ENCODE measurements around the gene FRMD8. TPM values are rescaled to one million over a fixed set of nuclear protein-coding genes. Genes with fewer than 3 reads are reported as not detected.
"Not testable (repeated sequence)": the region's sequence is repeated elsewhere in the genome, so short reads cannot be mapped to it uniquely, and the experiment has no call there.

Gene FRMD8
- total RNA-seq, 1 experiment from 2014 or later, result 40.2 TPM

GRCh38 chr11:65445604-65446445, 59.4 kb downstream of the FRMD8 start:
- CTCF ChIA-PET, result no interaction called here
- Mint-ChIP-seq H3K36me3 (ENCODE audit: insufficient read depth, unreplicated experiment) (peaks cover 99% of the 10 kb centered on the region), H3K27me3 (ENCODE audit: unreplicated experiment) (no peaks in the 10 kb centered on the region), H3K27ac (ENCODE audit: unreplicated experiment) (peak overlapping the region; percentile 92), H3K4me1 (ENCODE audit: low read depth, unreplicated experiment) (peaks cover 31% of the 10 kb centered on the region), H3K9me3 (ENCODE audit: low read depth, unreplicated experiment) (no peaks in the 10 kb centered on the region), H3K4me3 (ENCODE audit: low read depth, unreplicated experiment) (peak overlapping the region; percentile 14)
- TF ChIP-seq CTCF (IDR thresholded peaks at IDR 0.05; ENCODE audit: unreplicated experiment), result no peak
- intact Hi-C loops (cut with micrococcal nuclease; ENCODE audit: unreplicated experiment), result no loop called here
- no peak for DNase-seq
- BruUV-seq (replicated peaks), result no TSS peak

GRCh38 chr11:65446446-65447277, 60.2 kb downstream of the FRMD8 start:
- H3K27me3 Mint-ChIP-seq (ENCODE audit: unreplicated experiment), result no peaks in the 10 kb centered on the region
- intact Hi-C loops (cut with micrococcal nuclease; ENCODE audit: unreplicated experiment), result no loop called here
- H3K27ac Mint-ChIP-seq (ENCODE audit: unreplicated experiment), result peak overlapping the region; percentile 80
- CTCF ChIA-PET, result interaction anchor here (0.6 to 0.9 kb wide), 2 partner anchors 33 to 62 kb away, joined by 3 to 6 read pairs; no protein-coding TSS in a partner anchor
- BruUV-seq (replicated peaks), result no TSS peak
- H3K36me3 Mint-ChIP-seq (ENCODE audit: insufficient read depth, unreplicated experiment), result peaks cover 92% of the 10 kb centered on the region
- no peaks in the 10 kb centered on the region for H3K9me3 Mint-ChIP-seq (ENCODE audit: low read depth, unreplicated experiment)
- H3K4me1 Mint-ChIP-seq (ENCODE audit: low read depth, unreplicated experiment), result peaks cover 27% of the 10 kb centered on the region
- no peak for TF ChIP-seq CTCF (IDR thresholded peaks at IDR 0.05; ENCODE audit: unreplicated experiment)
- DNase-seq, result no peak
- H3K4me3 Mint-ChIP-seq (ENCODE audit: low read depth, unreplicated experiment), result peak overlapping the region; percentile 14

GRCh38 chr11:65448074-65448417, 61.6 kb downstream of the FRMD8 start:
- BruUV-seq (replicated peaks), result no TSS peak
- no peaks in the 10 kb centered on the region for H3K9me3 Mint-ChIP-seq (ENCODE audit: low read depth, unreplicated experiment)
- CTCF ChIA-PET, result interaction anchor here (0.7 kb wide), 1 partner anchor 24 kb away, joined by 4 read pairs; no protein-coding TSS in a partner anchor
- intact Hi-C loops (cut with micrococcal nuclease; ENCODE audit: unreplicated experiment), result no loop called here
- no peak overlapping the region for H3K4me3 Mint-ChIP-seq (ENCODE audit: low read depth, unreplicated experiment)
- no peak for DNase-seq
- H3K4me1 Mint-ChIP-seq (ENCODE audit: low read depth, unreplicated experiment), result peaks cover 13% of the 10 kb centered on the region
- peaks cover 78% of the 10 kb centered on the region for H3K36me3 Mint-ChIP-seq (ENCODE audit: insufficient read depth, unreplicated experiment)
- H3K27me3 Mint-ChIP-seq (ENCODE audit: unreplicated experiment), result no peaks in the 10 kb centered on the region
- no peak for TF ChIP-seq CTCF (IDR thresholded peaks at IDR 0.05; ENCODE audit: unreplicated experiment)
- peak overlapping the region; percentile 51 for H3K27ac Mint-ChIP-seq (ENCODE audit: unreplicated experiment)

- intact Hi-C loops (cut with micrococcal nuclease; ENCODE audit: unreplicated experiment), result no loop called here
- Mint-ChIP-seq H3K36me3 (ENCODE audit: insufficient read depth, unreplicated experiment) (peaks cover 73% of the 10 kb centered on the region), H3K27ac (ENCODE audit: unreplicated experiment) (peak overlapping the region; percentile 51), H3K27me3 (ENCODE audit: unreplicated experiment) (no peaks in the 10 kb centered on the region), H3K4me3 (ENCODE audit: low read depth, unreplicated experiment) (no peak overlapping the region), H3K4me1 (ENCODE audit: low read depth, unreplicated experiment) (peaks cover 8% of the 10 kb centered on the region), H3K9me3 (ENCODE audit: low read depth, unreplicated experiment) (no peaks in the 10 kb centered on the region)
- no peak for DNase-seq
- no TSS peak for BruUV-seq (replicated peaks)
- TF ChIP-seq CTCF (IDR thresholded peaks at IDR 0.05; ENCODE audit: unreplicated experiment), result no peak
- CTCF ChIA-PET, result interaction anchor here (0.6 kb wide), 1 partner anchor 62 kb away, joined by 3 read pairs; no protein-coding TSS in a partner anchor
Measured at GRCh38 chr11:65448418-65449105, 62.1 kb downstream of the FRMD8 start.

GRCh38 chr11:65451301-65451700, 64.9 kb downstream of the FRMD8 start:
- H3K27ac Mint-ChIP-seq (ENCODE audit: unreplicated experiment); H3K9me3 Mint-ChIP-seq (ENCODE audit: low read depth, unreplicated experiment); H3K27me3 Mint-ChIP-seq (ENCODE audit: unreplicated experiment); intact Hi-C loops (cut with micrococcal nuclease; ENCODE audit: unreplicated experiment); BruUV-seq (replicated peaks); H3K4me3 Mint-ChIP-seq (ENCODE audit: low read depth, unreplicated experiment); DNase-seq; CTCF ChIA-PET: not testable (repeated sequence)
- peaks cover 65% of the 10 kb centered on the region for H3K36me3 Mint-ChIP-seq (ENCODE audit: insufficient read depth, unreplicated experiment)
- peaks cover 16% of the 10 kb centered on the region for H3K4me1 Mint-ChIP-seq (ENCODE audit: low read depth, unreplicated experiment)

GRCh38 chr11:65452259-65452658, 65.8 kb downstream of the FRMD8 start:
- H3K36me3 Mint-ChIP-seq (ENCODE audit: insufficient read depth, unreplicated experiment), result peaks cover 60% of the 10 kb centered on the region
- H3K9me3 Mint-ChIP-seq (ENCODE audit: low read depth, unreplicated experiment); BruUV-seq (replicated peaks); H3K4me3 Mint-ChIP-seq (ENCODE audit: low read depth, unreplicated experiment); CTCF ChIA-PET; H3K27ac Mint-ChIP-seq (ENCODE audit: unreplicated experiment); H3K27me3 Mint-ChIP-seq (ENCODE audit: unreplicated experiment); DNase-seq; intact Hi-C loops (cut with micrococcal nuclease; ENCODE audit: unreplicated experiment): not testable (repeated sequence)
- H3K4me1 Mint-ChIP-seq (ENCODE audit: low read depth, unreplicated experiment), result peaks cover 16% of the 10 kb centered on the region

Measured in Calu3 (cell line).